ENCODE data around the gene SATB1. TPM values are rescaled to one million over a fixed set of nuclear protein-coding genes. Genes with fewer than 3 reads are reported as not detected.
"Not testable (repeated sequence)": the region's sequence is repeated elsewhere in the genome, so short reads cannot be mapped to it uniquely, and the experiment has no call there.

Gene SATB1
- total RNA-seq (2012; rRNA removed) = 4.1 and 4.4 TPM in 2 replicates

GRCh38 chr3:18424729-18425640, at the start of gene SATB1:
Gene SATB1 (minus strand): TSS chr3:18425339. CDS start chr3:18420967, 4,372 bp downstream.
- peaks cover 32% of the 10 kb centered on the region for H3K27me3 ChIP-seq (ENCODE audit: control insufficient read depth, insufficient read depth, low read length)
- H3K9ac ChIP-seq (ENCODE audit: low read depth, low read length) = peak within 1 kb of the TSS; percentile 74
- peak within 1 kb of the TSS; percentile 73 for H3K4me3 ChIP-seq (ENCODE audit: low read length)
- H3K4me1 ChIP-seq (ENCODE audit: control insufficient read depth, insufficient read depth, low read length) = peaks cover 3% of the 10 kb centered on the region
- H3K36me3 ChIP-seq (ENCODE audit: insufficient read depth, low read length) = no peaks in the 10 kb centered on the region
- H3K9me3 ChIP-seq (replicated peaks; ENCODE audit: low read length) = no peaks in the 10 kb centered on the region
- H3K4me2 ChIP-seq (ENCODE audit: low read length) = peak within 1 kb of the TSS; percentile 96

- no peaks in the 10 kb centered on the region for H3K36me3 ChIP-seq (ENCODE audit: insufficient read depth, low read length)
- no peaks in the 10 kb centered on the region for H3K9me3 ChIP-seq (replicated peaks; ENCODE audit: low read length)
- no peaks in the 10 kb centered on the region for H3K4me1 ChIP-seq (ENCODE audit: control insufficient read depth, insufficient read depth, low read length)
- no peak overlapping the region for H3K4me3 ChIP-seq (ENCODE audit: low read length)
- no peak overlapping the region for H3K9ac ChIP-seq (ENCODE audit: low read depth, low read length)
- H3K27me3 ChIP-seq (ENCODE audit: control insufficient read depth, insufficient read depth, low read length) = no peaks in the 10 kb centered on the region
- no peak overlapping the region for H3K4me2 ChIP-seq (ENCODE audit: low read length)
Measured at GRCh38 chr3:18474202-18474601, 49.1 kb upstream of the SATB1 start.

DNA sequence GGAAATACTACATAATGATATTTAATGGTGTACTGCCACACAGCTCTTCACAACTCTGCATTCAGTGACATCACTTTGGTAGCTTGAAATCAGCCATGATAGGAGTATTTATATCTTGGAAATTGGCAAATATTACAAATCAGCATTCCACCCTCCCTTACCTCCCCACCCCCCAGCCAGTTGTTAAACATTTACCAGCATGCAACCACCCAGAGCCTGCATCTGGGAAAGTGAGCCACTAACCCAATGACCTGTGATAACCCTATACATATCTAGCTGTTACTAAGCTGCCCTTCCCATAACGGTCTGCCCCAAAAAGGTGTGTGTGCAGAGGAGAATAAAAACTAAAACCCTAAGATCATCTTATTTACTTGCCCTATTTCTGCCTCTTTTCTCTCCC, 44.6 kb upstream of the SATB1 start:
- H3K36me3 ChIP-seq (ENCODE audit: insufficient read depth, low read length) = no peaks in the 10 kb centered on the region
- no peak overlapping the region for H3K9ac ChIP-seq (ENCODE audit: low read depth, low read length)
- no peaks in the 10 kb centered on the region for H3K9me3 ChIP-seq (replicated peaks; ENCODE audit: low read length)
- H3K4me1 ChIP-seq (ENCODE audit: control insufficient read depth, insufficient read depth, low read length) = no peaks in the 10 kb centered on the region
- no peak overlapping the region for H3K4me2 ChIP-seq (ENCODE audit: low read length)
- no peaks in the 10 kb centered on the region for H3K27me3 ChIP-seq (ENCODE audit: control insufficient read depth, insufficient read depth, low read length)
- H3K4me3 ChIP-seq (ENCODE audit: low read length) = no peak overlapping the region

GRCh38 chr3:18466136-18466535, 41.0 kb upstream of the SATB1 start:
- Histone ChIP-seq H3K9ac (ENCODE audit: low read depth, low read length) (no peak overlapping the region), H3K36me3 (ENCODE audit: insufficient read depth, low read length) (no peaks in the 10 kb centered on the region), H3K4me3 (ENCODE audit: low read length) (no peak overlapping the region), H3K4me2 (ENCODE audit: low read length) (no peak overlapping the region), H3K4me1 (ENCODE audit: control insufficient read depth, insufficient read depth, low read length) (no peaks in the 10 kb centered on the region), H3K27me3 (ENCODE audit: control insufficient read depth, insufficient read depth, low read length) (no peaks in the 10 kb centered on the region), H3K9me3 (replicated peaks; ENCODE audit: low read length) (no peaks in the 10 kb centered on the region)

DNA sequence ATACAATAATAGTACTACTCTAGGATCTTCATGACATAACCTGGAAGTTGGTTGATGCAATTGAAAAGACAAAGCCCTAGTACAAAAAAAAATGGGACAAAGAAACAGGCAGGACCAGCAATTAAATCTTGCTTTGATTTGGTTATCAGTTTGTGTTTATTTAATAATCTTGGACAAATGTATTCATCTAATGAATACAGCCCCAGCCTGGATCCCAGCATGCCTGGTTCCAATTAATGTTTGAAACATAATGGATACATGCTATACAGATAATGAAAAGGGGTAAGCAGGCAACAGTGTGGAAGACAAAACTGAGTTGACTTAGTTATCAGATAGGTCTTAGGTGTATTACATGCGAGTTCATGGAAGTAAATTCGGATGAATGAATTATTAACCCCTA, 29.6 kb upstream of the SATB1 start:
- Histone ChIP-seq H3K4me3 (ENCODE audit: low read length) (no peak overlapping the region), H3K9ac (ENCODE audit: low read depth, low read length) (no peak overlapping the region), H3K4me1 (ENCODE audit: control insufficient read depth, insufficient read depth, low read length) (no peaks in the 10 kb centered on the region), H3K36me3 (ENCODE audit: insufficient read depth, low read length) (no peaks in the 10 kb centered on the region), H3K27me3 (ENCODE audit: control insufficient read depth, insufficient read depth, low read length) (peaks cover 5% of the 10 kb centered on the region), H3K4me2 (ENCODE audit: low read length) (no peak overlapping the region), H3K9me3 (replicated peaks; ENCODE audit: low read length) (no peaks in the 10 kb centered on the region)

- not testable (repeated sequence) for H3K4me2 ChIP-seq (ENCODE audit: low read length); H3K9me3 ChIP-seq (replicated peaks; ENCODE audit: low read length); H3K4me1 ChIP-seq (ENCODE audit: control insufficient read depth, insufficient read depth, low read length); H3K36me3 ChIP-seq (ENCODE audit: insufficient read depth, low read length); H3K4me3 ChIP-seq (ENCODE audit: low read length); H3K9ac ChIP-seq (ENCODE audit: low read depth, low read length)
- peaks cover 33% of the 10 kb centered on the region for H3K27me3 ChIP-seq (ENCODE audit: control insufficient read depth, insufficient read depth, low read length)
Measured at GRCh38 chr3:18449618-18450017, 24.5 kb upstream of the SATB1 start.

DNA sequence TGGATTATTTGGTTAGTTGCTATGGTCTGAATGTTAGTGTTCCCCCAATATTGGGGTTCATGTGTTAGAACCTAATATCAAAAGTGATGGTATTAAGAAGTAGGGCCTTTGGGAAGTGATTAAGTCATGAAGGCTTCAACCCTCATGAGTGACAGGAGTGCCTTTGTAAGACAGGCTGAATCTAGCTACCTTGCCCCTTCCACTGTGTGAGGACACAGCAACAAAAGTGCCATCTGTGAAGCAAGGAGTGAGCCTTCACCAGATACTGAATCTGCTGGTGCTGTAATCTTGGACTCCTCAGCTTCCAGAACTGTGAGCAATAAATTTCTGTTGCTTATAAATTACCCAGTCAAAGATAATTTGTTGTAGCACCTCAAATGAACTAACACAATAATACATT, 22.6 kb upstream of the SATB1 start:
- Histone ChIP-seq H3K36me3 (ENCODE audit: insufficient read depth, low read length) (no peaks in the 10 kb centered on the region), H3K27me3 (ENCODE audit: control insufficient read depth, insufficient read depth, low read length) (peaks cover 51% of the 10 kb centered on the region), H3K9me3 (replicated peaks; ENCODE audit: low read length) (no peaks in the 10 kb centered on the region), H3K4me2 (ENCODE audit: low read length) (no peak overlapping the region), H3K9ac (ENCODE audit: low read depth, low read length) (no peak overlapping the region), H3K4me3 (ENCODE audit: low read length) (no peak overlapping the region), H3K4me1 (ENCODE audit: control insufficient read depth, insufficient read depth, low read length) (peaks cover 12% of the 10 kb centered on the region)

DNA sequence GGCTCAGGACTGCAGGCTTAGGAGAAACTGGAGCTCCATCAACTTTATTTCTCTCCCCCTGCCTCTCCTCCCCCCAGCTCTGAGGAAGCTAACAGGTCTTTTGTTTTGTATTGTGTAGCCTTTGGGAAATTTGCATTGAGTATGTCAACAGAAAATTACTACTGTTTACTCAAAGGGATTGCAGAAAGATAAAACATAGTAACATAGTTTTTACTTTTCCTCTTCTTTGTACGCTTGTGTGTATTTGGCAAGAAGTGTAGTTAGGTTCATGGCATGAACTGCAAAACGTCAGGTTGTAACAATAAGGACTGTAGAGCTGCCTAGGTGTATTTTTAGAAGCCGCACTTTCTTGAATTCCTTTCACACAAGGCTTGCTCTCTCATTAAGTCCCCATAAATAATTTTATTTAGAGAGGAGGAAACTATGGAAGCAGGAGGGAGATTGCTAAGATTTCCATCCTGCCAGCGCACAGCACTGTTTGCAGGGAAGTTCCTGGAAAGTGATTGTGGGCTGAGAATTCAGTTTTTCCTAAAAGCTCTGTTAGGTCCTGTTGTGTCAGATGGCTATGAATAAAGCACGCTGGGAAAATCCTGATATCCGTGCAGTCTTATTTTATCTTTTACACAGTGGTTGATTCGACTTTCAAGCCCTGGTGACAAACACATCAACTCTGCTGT, 21.1 kb upstream of the SATB1 start:
- Histone ChIP-seq H3K4me3 (ENCODE audit: low read length) (no peak overlapping the region), H3K36me3 (ENCODE audit: insufficient read depth, low read length) (no peaks in the 10 kb centered on the region), H3K4me1 (ENCODE audit: control insufficient read depth, insufficient read depth, low read length) (peaks cover 12% of the 10 kb centered on the region), H3K9ac (ENCODE audit: low read depth, low read length) (no peak overlapping the region), H3K27me3 (ENCODE audit: control insufficient read depth, insufficient read depth, low read length) (peaks cover 52% of the 10 kb centered on the region), H3K9me3 (replicated peaks; ENCODE audit: low read length) (no peaks in the 10 kb centered on the region), H3K4me2 (ENCODE audit: low read length) (no peak overlapping the region)

GRCh38 chr3:18445401-18446148, 20.4 kb upstream of the SATB1 start:
- Histone ChIP-seq H3K9ac (ENCODE audit: low read depth, low read length) (no peak overlapping the region), H3K4me3 (ENCODE audit: low read length) (peak overlapping the region; percentile 49), H3K4me1 (ENCODE audit: control insufficient read depth, insufficient read depth, low read length) (peaks cover 12% of the 10 kb centered on the region), H3K27me3 (ENCODE audit: control insufficient read depth, insufficient read depth, low read length) (peaks cover 54% of the 10 kb centered on the region), H3K4me2 (ENCODE audit: low read length) (peak overlapping the region; percentile 76), H3K36me3 (ENCODE audit: insufficient read depth, low read length) (no peaks in the 10 kb centered on the region), H3K9me3 (replicated peaks; ENCODE audit: low read length) (no peaks in the 10 kb centered on the region)

DNA sequence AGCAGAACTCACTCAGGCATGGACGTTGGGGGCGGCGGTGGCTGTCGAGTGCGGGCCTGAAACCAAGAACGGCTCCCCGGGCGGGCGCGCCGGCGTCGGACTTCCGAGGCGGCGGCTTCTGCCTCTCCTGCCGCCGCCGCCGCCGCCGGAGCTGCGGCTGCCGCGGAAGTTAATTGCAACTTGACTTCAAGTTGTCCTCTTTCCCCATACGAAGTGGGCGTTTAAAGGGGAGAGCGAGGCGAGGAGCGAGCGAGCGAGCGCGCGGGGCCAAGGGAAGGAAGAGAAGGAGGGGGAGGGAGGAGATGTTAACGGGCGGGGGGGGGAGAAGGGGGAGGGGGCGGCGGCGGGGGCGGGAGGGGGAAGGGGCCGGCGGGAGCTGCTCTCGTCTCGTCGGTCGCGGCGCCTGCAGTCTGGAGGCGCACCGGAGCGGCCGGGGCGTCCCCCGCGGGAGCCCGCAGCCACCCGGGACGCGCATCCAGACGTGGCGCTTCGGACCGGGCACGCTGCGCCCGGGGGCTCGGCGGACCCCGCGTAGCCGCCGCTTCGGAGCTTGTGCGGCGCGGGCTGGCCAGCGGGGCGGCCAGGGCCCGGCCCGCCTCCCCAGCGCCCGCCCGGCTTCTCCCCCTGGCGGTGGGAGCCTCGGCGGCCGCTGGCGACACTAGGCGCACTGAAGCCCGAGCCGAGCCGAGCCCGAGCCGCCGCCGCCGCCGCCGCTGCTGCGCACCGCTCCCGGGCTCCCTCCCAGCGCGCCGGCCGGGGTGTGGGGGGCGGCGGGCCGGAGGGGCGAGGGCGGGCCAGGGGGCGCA, 19.7 kb upstream of the SATB1 start:
- Histone ChIP-seq H3K4me3 (ENCODE audit: low read length) (peak overlapping the region; percentile 69), H3K36me3 (ENCODE audit: insufficient read depth, low read length) (no peaks in the 10 kb centered on the region), H3K4me1 (ENCODE audit: control insufficient read depth, insufficient read depth, low read length) (peaks cover 17% of the 10 kb centered on the region), H3K9me3 (replicated peaks; ENCODE audit: low read length) (no peaks in the 10 kb centered on the region), H3K27me3 (ENCODE audit: control insufficient read depth, insufficient read depth, low read length) (peaks cover 54% of the 10 kb centered on the region), H3K9ac (ENCODE audit: low read depth, low read length) (no peak overlapping the region), H3K4me2 (ENCODE audit: low read length) (peak overlapping the region; percentile 88)

Data from skeletal muscle satellite cell (primary cell).